Measurements from ENCODE around the gene CATSPER3.
"Not testable (repeated sequence)": the region's sequence is repeated elsewhere in the genome, so short reads cannot be mapped to it uniquely, and the experiment has no call there.

CATSPER3 gene

GRCh38 chr5:134979416-134979815, 11.7 kb downstream of the CATSPER3 start:
- Histone ChIP-seq H3K27me3 (replicated peaks; ENCODE audit: insufficient read depth, low read length) (no peaks in the 10 kb centered on the region), H4K20me1 (ENCODE audit: insufficient read depth, low read length) (no peaks in the 10 kb centered on the region), H3K4me2 (ENCODE audit: low read depth, low read length) (no peak overlapping the region), H2AFZ (ENCODE audit: low read length) (no peak overlapping the region), H3K79me2 (ENCODE audit: low read length) (no peaks in the 10 kb centered on the region), H3K27ac (ENCODE audit: low read length) (no peak overlapping the region), H3K4me1 (ENCODE audit: low read length) (no peaks in the 10 kb centered on the region), H3K36me3 (replicated peaks; ENCODE audit: insufficient read depth, low read length) (no peaks in the 10 kb centered on the region), H3K9ac (ENCODE audit: low read length) (no peak overlapping the region), H3F3A (ENCODE audit: insufficient read depth, low read length) (no peaks in the 10 kb centered on the region), H3K9me2 (replicated peaks; ENCODE audit: insufficient read depth, low read length) (no peaks in the 10 kb centered on the region), H3K9me3 (replicated peaks; ENCODE audit: insufficient read depth, low read length) (no peaks in the 10 kb centered on the region), H3K4me3 (ENCODE audit: low read length) (no peak overlapping the region)
- no peak for TF ChIP-seq EZH2phosphoT487 (IDR thresholded peaks at IDR 0.05; ENCODE audit: low read length)
- DNase-seq = no peak

- H3K79me2 ChIP-seq (ENCODE audit: low read length) = no peaks in the 10 kb centered on the region
- no peak for DNase-seq
- TF ChIP-seq, protein P1, sequence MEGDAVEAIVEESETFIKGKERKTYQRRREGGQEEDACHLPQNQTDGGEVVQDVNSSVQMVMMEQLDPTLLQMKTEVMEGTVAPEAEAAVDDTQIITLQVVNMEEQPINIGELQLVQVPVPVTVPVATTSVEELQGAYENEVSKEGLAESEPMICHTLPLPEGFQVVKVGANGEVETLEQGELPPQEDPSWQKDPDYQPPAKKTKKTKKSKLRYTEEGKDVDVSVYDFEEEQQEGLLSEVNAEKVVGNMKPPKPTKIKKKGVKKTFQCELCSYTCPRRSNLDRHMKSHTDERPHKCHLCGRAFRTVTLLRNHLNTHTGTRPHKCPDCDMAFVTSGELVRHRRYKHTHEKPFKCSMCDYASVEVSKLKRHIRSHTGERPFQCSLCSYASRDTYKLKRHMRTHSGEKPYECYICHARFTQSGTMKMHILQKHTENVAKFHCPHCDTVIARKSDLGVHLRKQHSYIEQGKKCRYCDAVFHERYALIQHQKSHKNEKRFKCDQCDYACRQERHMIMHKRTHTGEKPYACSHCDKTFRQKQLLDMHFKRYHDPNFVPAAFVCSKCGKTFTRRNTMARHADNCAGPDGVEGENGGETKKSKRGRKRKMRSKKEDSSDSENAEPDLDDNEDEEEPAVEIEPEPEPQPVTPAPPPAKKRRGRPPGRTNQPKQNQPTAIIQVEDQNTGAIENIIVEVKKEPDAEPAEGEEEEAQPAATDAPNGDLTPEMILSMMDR (IDR thresholded peaks at IDR 0.05; ENCODE audit: low read length) = no peak
- no peak for TF ChIP-seq EZH2phosphoT487 (IDR thresholded peaks at IDR 0.05; ENCODE audit: low read length)
- no peak overlapping the region for H3K9ac ChIP-seq (ENCODE audit: low read length)
- H3K36me3 ChIP-seq (replicated peaks; ENCODE audit: insufficient read depth, low read length) = no peaks in the 10 kb centered on the region
- H3K4me3 ChIP-seq (ENCODE audit: low read length) = no peak overlapping the region
- no peak overlapping the region for H2AFZ ChIP-seq (ENCODE audit: low read length)
- no peaks in the 10 kb centered on the region for H3K4me1 ChIP-seq (ENCODE audit: low read length)
- no peak overlapping the region for H3K27ac ChIP-seq (ENCODE audit: low read length)
- no peaks in the 10 kb centered on the region for H4K20me1 ChIP-seq (ENCODE audit: insufficient read depth, low read length)
- no peaks in the 10 kb centered on the region for H3K27me3 ChIP-seq (replicated peaks; ENCODE audit: insufficient read depth, low read length)
- no peaks in the 10 kb centered on the region for H3K9me3 ChIP-seq (replicated peaks; ENCODE audit: insufficient read depth, low read length)
- no peak overlapping the region for H3K4me2 ChIP-seq (ENCODE audit: low read depth, low read length)
- H3F3A ChIP-seq (ENCODE audit: insufficient read depth, low read length) = no peaks in the 10 kb centered on the region
- no peaks in the 10 kb centered on the region for H3K9me2 ChIP-seq (replicated peaks; ENCODE audit: insufficient read depth, low read length)
Measured at GRCh38 chr5:134982230-134982629, 14.5 kb downstream of the CATSPER3 start.

GRCh38 chr5:134989266-134989830, 21.6 kb downstream of the CATSPER3 start:
- TF ChIP-seq, protein P1 (IDR thresholded peaks at IDR 0.05; ENCODE audit: low read length) = no peak
- no peak for TF ChIP-seq EZH2 (optimal IDR thresholded peaks at IDR 0.05; ENCODE audit: low read depth, low read length)
- no peaks in the 10 kb centered on the region for H4K20me1 ChIP-seq (ENCODE audit: insufficient read depth, low read length)
- no peaks in the 10 kb centered on the region for H3K36me3 ChIP-seq (replicated peaks; ENCODE audit: insufficient read depth, low read length)
- no peak overlapping the region for H3K4me2 ChIP-seq (ENCODE audit: low read depth, low read length)
- no peak overlapping the region for H2AFZ ChIP-seq (ENCODE audit: low read length)
- no peaks in the 10 kb centered on the region for H3K79me2 ChIP-seq (ENCODE audit: low read length)
- no peaks in the 10 kb centered on the region for H3K9me3 ChIP-seq (replicated peaks; ENCODE audit: insufficient read depth, low read length)
- no peak for DNase-seq
- no peaks in the 10 kb centered on the region for H3K4me1 ChIP-seq (ENCODE audit: low read length)
- no peak overlapping the region for H3K4me3 ChIP-seq (ENCODE audit: low read length)
- H3K9me2 ChIP-seq (replicated peaks; ENCODE audit: insufficient read depth, low read length) = no peaks in the 10 kb centered on the region
- no peak overlapping the region for H3K27ac ChIP-seq (ENCODE audit: low read length)
- no peaks in the 10 kb centered on the region for H3F3A ChIP-seq (ENCODE audit: insufficient read depth, low read length)
- no peak overlapping the region for H3K9ac ChIP-seq (ENCODE audit: low read length)
- no peaks in the 10 kb centered on the region for H3K27me3 ChIP-seq (replicated peaks; ENCODE audit: insufficient read depth, low read length)

DNA sequence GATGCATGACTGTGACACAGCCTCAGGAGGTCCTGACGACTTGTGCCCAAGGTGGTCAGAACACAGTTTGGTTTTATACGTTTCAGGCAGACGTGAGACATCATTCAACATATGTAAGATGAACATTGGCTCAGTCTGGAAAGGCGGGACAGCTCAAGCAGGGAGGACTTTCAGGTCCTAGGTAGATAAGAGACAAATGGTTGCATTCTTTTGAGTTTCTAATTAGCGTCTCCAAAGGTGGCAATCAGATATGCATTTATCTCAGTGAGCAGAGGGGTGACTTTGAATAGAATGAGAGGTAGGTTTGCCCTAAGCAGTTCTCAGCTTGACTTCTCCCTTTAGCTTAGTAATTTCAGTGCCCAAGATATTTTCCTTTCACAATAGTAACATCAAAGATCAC, 22.5 kb downstream of the CATSPER3 start:
- not testable (repeated sequence) for H3K9me2 ChIP-seq (replicated peaks; ENCODE audit: insufficient read depth, low read length); H3K9me3 ChIP-seq (replicated peaks; ENCODE audit: insufficient read depth, low read length); H3K27ac ChIP-seq (ENCODE audit: low read length); DNase-seq; H3K36me3 ChIP-seq (replicated peaks; ENCODE audit: insufficient read depth, low read length); H3K79me2 ChIP-seq (ENCODE audit: low read length); H3F3A ChIP-seq (ENCODE audit: insufficient read depth, low read length); H3K9ac ChIP-seq (ENCODE audit: low read length); H2AFZ ChIP-seq (ENCODE audit: low read length); H4K20me1 ChIP-seq (ENCODE audit: insufficient read depth, low read length); H3K4me2 ChIP-seq (ENCODE audit: low read depth, low read length); H3K4me1 ChIP-seq (ENCODE audit: low read length); H3K4me3 ChIP-seq (ENCODE audit: low read length); H3K27me3 ChIP-seq (replicated peaks; ENCODE audit: insufficient read depth, low read length)

All from MM.1S (cell line).